RWPE1 (cell line): ENCODE results near the gene ZNF644.

Experiments
- CTCF ChIA-PET: fragments of 350-600 bp; sonication (Branson Sonifier 250); formaldehyde crosslinking; extraction: SDS; loops from one replicate; lab custom pipeline; 2021; lab: Yijun Ruan, JAX
- POLR2A ChIA-PET: fragments of 400-600 bp; formaldehyde crosslinking; extraction: SDS; loops from one replicate; lab custom pipeline; 2020; ENCODE audit warnings: antibody characterized with exemption; ENCODE audit not compliant: low non-redundant PET; lab: Yijun Ruan, JAX
- DNase-seq: peaks from one replicate; pipeline ENCODE4 v3.0.0; 2012; ENCODE audit warnings: low spot score
- H3K27ac ChIP-seq: fragments of 450-650 bp; 2 replicates; pipeline ENCODE4 v1.5.1; 2017
- TF ChIP-seq, protein P1 (sequence below): fragments of 450-650 bp; conservative IDR thresholded peaks from 2 replicates; pipeline ENCODE4 v1.5.1; 2017; ENCODE audit warnings: low read depth, mild to moderate bottlenecking

Gene ZNF644

DNA sequence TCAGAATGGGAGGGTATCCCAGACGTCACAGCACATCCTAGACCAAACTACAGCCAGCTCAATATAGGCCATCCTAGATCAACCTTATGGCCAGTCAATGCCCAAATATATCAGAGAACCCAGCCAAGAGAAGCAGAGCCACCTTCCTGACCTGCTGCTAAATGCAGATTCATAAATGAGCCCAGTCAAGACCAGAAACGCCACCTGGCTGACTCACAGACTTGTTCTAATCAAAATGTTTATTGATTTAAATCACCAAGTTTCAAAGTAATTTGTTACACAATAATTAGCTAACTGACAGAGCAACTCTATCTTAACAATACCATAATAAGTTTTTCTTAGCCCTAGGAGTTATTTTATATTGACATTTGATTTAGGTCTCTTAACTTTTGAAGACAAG, 28.6 kb downstream of the ZNF644 start:
- POLR2A ChIA-PET = no interaction called here
- CTCF ChIA-PET = no interaction called here
- no peak overlapping the region for H3K27ac ChIP-seq
- no peak for DNase-seq
- TF ChIP-seq, protein P1, sequence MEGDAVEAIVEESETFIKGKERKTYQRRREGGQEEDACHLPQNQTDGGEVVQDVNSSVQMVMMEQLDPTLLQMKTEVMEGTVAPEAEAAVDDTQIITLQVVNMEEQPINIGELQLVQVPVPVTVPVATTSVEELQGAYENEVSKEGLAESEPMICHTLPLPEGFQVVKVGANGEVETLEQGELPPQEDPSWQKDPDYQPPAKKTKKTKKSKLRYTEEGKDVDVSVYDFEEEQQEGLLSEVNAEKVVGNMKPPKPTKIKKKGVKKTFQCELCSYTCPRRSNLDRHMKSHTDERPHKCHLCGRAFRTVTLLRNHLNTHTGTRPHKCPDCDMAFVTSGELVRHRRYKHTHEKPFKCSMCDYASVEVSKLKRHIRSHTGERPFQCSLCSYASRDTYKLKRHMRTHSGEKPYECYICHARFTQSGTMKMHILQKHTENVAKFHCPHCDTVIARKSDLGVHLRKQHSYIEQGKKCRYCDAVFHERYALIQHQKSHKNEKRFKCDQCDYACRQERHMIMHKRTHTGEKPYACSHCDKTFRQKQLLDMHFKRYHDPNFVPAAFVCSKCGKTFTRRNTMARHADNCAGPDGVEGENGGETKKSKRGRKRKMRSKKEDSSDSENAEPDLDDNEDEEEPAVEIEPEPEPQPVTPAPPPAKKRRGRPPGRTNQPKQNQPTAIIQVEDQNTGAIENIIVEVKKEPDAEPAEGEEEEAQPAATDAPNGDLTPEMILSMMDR = no peak

DNA sequence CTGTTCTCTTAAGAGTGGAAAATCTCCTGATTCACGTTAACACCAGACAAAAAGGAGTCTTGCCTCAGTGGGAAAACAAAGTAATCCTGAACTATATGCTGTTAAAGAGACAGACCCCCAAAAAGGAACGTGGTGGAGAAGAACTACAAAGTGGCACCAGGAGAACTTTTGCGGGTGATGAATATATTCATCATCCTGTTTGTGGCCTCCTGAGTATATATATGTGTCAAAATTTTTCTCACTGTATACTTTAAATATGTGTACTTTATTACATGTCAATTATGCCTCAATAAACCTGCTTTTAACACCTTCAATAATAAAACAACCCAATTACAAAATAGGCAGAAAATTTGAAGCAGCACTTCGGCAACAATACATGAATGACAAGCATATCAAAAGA, 31.1 kb downstream of the ZNF644 start:
- no peak for DNase-seq
- POLR2A ChIA-PET = no interaction called here
- H3K27ac ChIP-seq = no peak overlapping the region
- TF ChIP-seq, protein P1 = no peak
- CTCF ChIA-PET = interaction anchor here (0.6 kb wide), 1 partner anchor 1261 kb away, joined by 5 read pairs; no protein-coding TSS in a partner anchor

DNA sequence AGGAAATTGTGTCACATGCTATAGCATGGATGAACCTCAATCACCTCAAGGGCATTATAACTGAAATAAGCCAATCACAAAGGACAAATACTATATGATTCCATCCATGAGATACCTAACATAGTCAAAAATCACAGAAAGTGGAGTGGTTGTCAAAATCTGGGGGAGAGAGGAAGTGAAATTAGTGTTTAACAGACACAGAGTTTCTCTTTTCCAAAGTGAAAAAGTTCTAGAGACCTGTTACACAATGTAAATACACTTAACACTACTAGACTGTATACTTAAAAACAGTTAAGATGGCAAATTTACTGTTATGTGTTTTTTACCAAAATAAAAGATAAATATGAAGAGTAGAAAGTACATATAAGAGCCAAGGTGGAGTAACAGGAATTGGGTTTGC, 31.8 kb downstream of the ZNF644 start:
- TF ChIP-seq, protein P1 = no peak
- ChIA-PET CTCF (no interaction called here), POLR2A (no interaction called here)
- no peak overlapping the region for H3K27ac ChIP-seq
- no peak for DNase-seq

DNA sequence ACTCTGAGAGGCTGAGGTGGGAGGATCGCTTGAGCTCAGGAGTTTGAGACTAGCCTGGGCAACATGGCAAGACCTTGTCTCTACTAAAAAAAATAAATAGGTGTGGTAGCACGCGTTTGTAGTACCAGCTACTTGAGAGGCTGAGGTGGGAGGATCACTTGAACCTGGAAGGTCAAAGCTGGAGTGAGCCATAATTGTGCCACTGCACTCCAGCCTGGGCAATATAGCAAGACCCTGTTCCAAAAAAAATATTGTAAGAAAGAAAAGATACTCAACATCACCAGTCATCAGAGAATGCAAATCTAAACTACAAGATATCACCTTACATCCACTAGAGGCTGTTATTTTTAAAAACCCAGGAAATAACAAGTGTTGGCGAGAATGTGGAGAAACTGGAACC, 32.5 kb downstream of the ZNF644 start:
- H3K27ac ChIP-seq = no peak overlapping the region
- DNase-seq = no peak
- ChIA-PET POLR2A (no interaction called here), CTCF (no interaction called here)
- TF ChIP-seq, protein P1 = no peak

DNA sequence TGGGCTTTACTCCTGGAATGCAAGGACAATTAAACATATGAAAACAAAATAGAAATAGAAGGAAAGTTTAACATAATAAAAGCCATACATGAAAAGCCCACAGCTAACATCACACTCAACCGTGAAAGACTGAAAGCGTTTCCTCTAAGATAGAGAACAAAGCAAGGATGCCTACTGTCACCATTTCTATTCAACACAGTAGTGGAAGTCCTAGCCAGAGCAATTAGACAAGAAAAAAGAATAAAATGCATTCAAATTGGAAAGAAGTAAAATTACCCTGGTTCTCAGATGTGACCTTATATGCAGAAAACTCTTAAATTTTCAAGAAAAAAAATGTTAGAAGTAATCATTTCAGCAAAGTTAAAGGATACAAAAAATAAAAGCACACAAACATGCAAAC, 34.0 kb downstream of the ZNF644 start:
- TF ChIP-seq, protein P1 = no peak
- no peak overlapping the region for H3K27ac ChIP-seq
- ChIA-PET CTCF (no interaction called here), POLR2A (no interaction called here)
- DNase-seq = no peak

DNA sequence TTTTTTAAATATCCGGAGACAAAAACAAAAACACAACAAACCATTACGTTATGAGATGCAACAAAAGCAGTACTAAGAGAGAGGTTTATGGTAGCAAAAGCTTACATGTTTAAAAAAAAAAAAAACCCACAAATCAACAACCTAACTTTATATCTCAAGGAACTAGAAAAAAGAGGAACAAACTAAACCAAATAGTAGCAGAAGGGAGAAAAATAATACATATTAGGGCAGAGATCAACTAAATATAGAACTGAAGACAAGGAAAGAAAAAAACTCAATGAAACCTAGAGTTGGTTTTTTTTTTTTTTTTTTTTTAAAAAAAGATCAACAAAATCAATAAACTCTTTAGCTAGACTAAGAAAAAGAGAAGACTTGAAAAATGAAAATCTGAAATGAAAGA, 34.9 kb downstream of the ZNF644 start:
- H3K27ac ChIP-seq = no peak overlapping the region
- no peak for DNase-seq
- TF ChIP-seq, protein P1 = no peak
- ChIA-PET CTCF (interaction anchor here (0.6 to 0.8 kb wide), 2 partner anchors 155 to 270 kb away, joined by 4 read pairs; no protein-coding TSS in a partner anchor), POLR2A (no interaction called here)

DNA sequence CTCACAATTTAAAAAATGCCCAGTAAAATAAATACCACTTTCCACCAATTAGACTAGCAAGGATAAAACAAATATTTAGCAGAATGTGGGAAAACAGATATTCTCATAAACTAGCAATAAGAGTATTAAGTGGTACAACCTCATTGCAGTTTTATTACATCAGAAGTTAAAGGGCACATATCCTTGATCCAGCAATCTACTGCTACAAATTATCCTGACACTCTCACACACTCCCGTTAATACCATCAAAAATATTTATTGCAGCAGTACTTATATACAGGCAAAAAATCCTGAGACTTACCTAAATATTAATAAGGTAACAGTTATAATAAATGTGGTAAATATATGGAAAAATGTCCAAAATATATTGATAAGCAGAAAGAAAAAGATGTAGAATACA, 44.3 kb downstream of the ZNF644 start:
- ChIA-PET POLR2A (no interaction called here), CTCF (interaction anchor here (0.6 kb wide), 1 partner anchor 14 kb away, joined by 4 read pairs; no protein-coding TSS in a partner anchor)
- no peak for DNase-seq
- TF ChIP-seq, protein P1 = no peak
- no peak overlapping the region for H3K27ac ChIP-seq
